Testis (tissue), 2 donors: ENCODE data around the gene OR10D3.

Experiments used
- CTCF ChIP-seq, 3 experiments: fragments of 450-650 bp in 2 of 3; fragments of 200-600 bp in 1 of 3; sonication (generic) in 1 of 3; IDR thresholded peaks; one replicate each; pipeline ENCODE4 v1.5.1; 2016 to 2019; ENCODE audit warnings: antibody characterized with exemption in 3 of 3, mild to moderate bottlenecking in 2 of 3, moderate library complexity in 1 of 3
- POLR2A ChIP-seq: fragments of 450-650 bp; IDR thresholded peaks from one replicate; pipeline ENCODE4 v1.6.1; 2017; ENCODE audit warnings: antibody characterized with exemption, mild to moderate bottlenecking, moderate library complexity

GRCh38 chr11:124190298-124191139, 7.4 kb downstream of the OR10D3 start:
- TF ChIP-seq POLR2A (no peak), CTCF (IDR thresholded peaks at IDR 0.05) (no peak)
